Measurements from ENCODE around the gene GOLGA6A.
"Not testable (repeated sequence)": the region's sequence is repeated elsewhere in the genome, so short reads cannot be mapped to it uniquely, and the experiment has no call there.

GOLGA6A gene

GRCh38 chr15:74082450-74082849 lies at the start of gene GOLGA6A:
TSS of gene GOLGA6A (minus strand) at chr15:74082550. CDS start at chr15:74082509, 41 bp downstream.
- DNase-seq (ENCODE audit: low read depth), result not testable (repeated sequence)

GRCh38 chr15:74131628-74132413 lies 49.5 kb upstream of the GOLGA6A start:
- no peak for DNase-seq (ENCODE audit: low read depth)

- DNase-seq (ENCODE audit: low read depth), result no peak
These were observed 48.7 kb upstream of the GOLGA6A start for GRCh38 chr15:74130849-74131627.

GRCh38 chr15:74130155-74130848 lies 48.0 kb upstream of the GOLGA6A start, which contains the start of gene ISLR2:
TSS of gene ISLR2 (plus strand) at chr15:74130586. CDS start at chr15:74132755, 2,169 bp downstream.
- no peak for DNase-seq (ENCODE audit: low read depth)

- DNase-seq (ENCODE audit: low read depth), result no peak
These were observed 47.3 kb upstream of the GOLGA6A start for GRCh38 chr15:74129586-74130154.

GRCh38 chr15:74128785-74129585 lies 46.6 kb upstream of the GOLGA6A start:
- no peak for DNase-seq (ENCODE audit: low read depth)

- DNase-seq (ENCODE audit: low read depth), result no peak
These were observed 45.8 kb upstream of the GOLGA6A start for GRCh38 chr15:74127954-74128784.

- DNase-seq (ENCODE audit: low read depth), result peak; percentile 23
These were observed 45.1 kb upstream of the GOLGA6A start for GRCh38 chr15:74127255-74127953.

GRCh38 chr15:74124759-74125158 lies 42.4 kb upstream of the GOLGA6A start:
- no peak for DNase-seq (ENCODE audit: low read depth)

- DNase-seq (ENCODE audit: low read depth), result no peak
These were observed 41.8 kb upstream of the GOLGA6A start for GRCh38 chr15:74124196-74124595.

GRCh38 chr15:74123658-74124057 lies 41.3 kb upstream of the GOLGA6A start:
- DNase-seq (ENCODE audit: low read depth), result no peak

GRCh38 chr15:74123131-74123429 lies 40.7 kb upstream of the GOLGA6A start:
- no peak for DNase-seq (ENCODE audit: low read depth)

- DNase-seq (ENCODE audit: low read depth), result no peak
These were observed 40.2 kb upstream of the GOLGA6A start for GRCh38 chr15:74122403-74123130.

- DNase-seq (ENCODE audit: low read depth), result no peak
These were observed 39.5 kb upstream of the GOLGA6A start for GRCh38 chr15:74121858-74122257.

- DNase-seq (ENCODE audit: low read depth), result no peak
These were observed 38.7 kb upstream of the GOLGA6A start for GRCh38 chr15:74121039-74121438.

GRCh38 chr15:74120426-74120825 lies 38.1 kb upstream of the GOLGA6A start:
- DNase-seq (ENCODE audit: low read depth), result no peak

- DNase-seq (ENCODE audit: low read depth), result no peak
These were observed 27.4 kb upstream of the GOLGA6A start for GRCh38 chr15:74109713-74110112.

- not testable (repeated sequence) for DNase-seq (ENCODE audit: low read depth)
These were observed 26.3 kb upstream of the GOLGA6A start for GRCh38 chr15:74108611-74109010.

GRCh38 chr15:74108111-74108510 lies 25.8 kb upstream of the GOLGA6A start:
- no peak for DNase-seq (ENCODE audit: low read depth)

All from HS-5 (cell line).